B cell (primary cell): ENCODE results near the gene LRRC4.

Experiments
- CTCF ChIP-seq: fragments of 200-600 bp; IDR thresholded peaks from one replicate; pipeline ENCODE4 v1.8.0; 2022; ENCODE audit warnings: antibody characterized with exemption, mild to moderate bottlenecking
- EZH2 ChIP-seq: IDR thresholded peaks from 2 replicates; pipeline ENCODE4 v1.6.1; 2012; ENCODE audit warnings: borderline replicate concordance, low read depth, mild to moderate bottlenecking, moderate library complexity, low read length; ENCODE audit not compliant: insufficient read depth, poor library complexity, severe bottlenecking

- TF ChIP-seq CTCF: no peak
- TF ChIP-seq EZH2: no peak
These were observed 50.3 kb downstream of the LRRC4 start for GRCh38 chr7:127980901-127981300.
